Naive B cell (primary cell): ENCODE measurements around the gene SYMPK. TPM values are rescaled to one million over a fixed set of nuclear protein-coding genes. Genes with fewer than 3 reads are reported as not detected.

Experiments
- ATAC-seq, 2 donors: fragments of 150-1000 bp; cut with Tn5 transposase; 2 replicates each; pipeline ENCODE4 v1.10.0; 2021; ENCODE audit warnings: low read depth in 2 of 2, mild to moderate bottlenecking in 2 of 2, moderate library complexity in 2 of 2
- DNase-seq: peaks from one replicate; pipeline ENCODE4 v3.0.0; 2022
- H3K27ac Mint-ChIP-seq, 6 donors: one replicate each; pipeline ENCODE4 v1.8.0; 2020 to 2022; ENCODE audit warnings: mild to moderate bottlenecking in 6 of 6, mixed read lengths in 6 of 6, moderate library complexity in 5 of 6, inconsistent platforms in 2 of 6
- H3K27me3 Mint-ChIP-seq, 3 donors: one replicate each; pipeline ENCODE4 v1.8.0; 2021 to 2022; ENCODE audit warnings: mixed read lengths in 3 of 3, mild to moderate bottlenecking in 1 of 3
- H3K36me3 Mint-ChIP-seq, 2 donors: one replicate each; pipeline ENCODE4 v1.8.0; 2020 to 2022; ENCODE audit warnings: mixed read lengths in 2 of 2, inconsistent platforms in 1 of 2, mild to moderate bottlenecking in 1 of 2
- H3K4me1 Mint-ChIP-seq, 3 donors: one replicate each; pipeline ENCODE4 v1.8.0; 2020 to 2022; ENCODE audit warnings: mixed read lengths in 3 of 3, inconsistent platforms in 1 of 3, mild to moderate bottlenecking in 1 of 3, moderate library complexity in 1 of 3
- H3K4me3 Mint-ChIP-seq, 8 donors: one replicate each; pipeline ENCODE4 v1.8.0; 2020 to 2022; ENCODE audit warnings: mild to moderate bottlenecking in 8 of 8, mixed read lengths in 8 of 8, moderate library complexity in 8 of 8, inconsistent platforms in 2 of 8
- H3K9me3 Mint-ChIP-seq, 7 donors: one replicate each; pipeline ENCODE4 v1.8.0; 2020 to 2022; ENCODE audit warnings: mixed read lengths in 7 of 7, mild to moderate bottlenecking in 5 of 7, inconsistent platforms in 2 of 7, moderate library complexity in 1 of 7
- polyA plus RNA-seq, 6 donors: library from polyadenylated mRNA; unstranded; fragments of 300-500 nt; fragmentation: Illumina TruSeq; gene quantifications; one replicate each; pipeline ENCODE4 v1.2.3, GENCODE V29; 2021; ENCODE audit warnings: low read depth in 6 of 6

SYMPK gene
- 10 to 100 TPM in 2 of 6 donors, 1 to 10 TPM in 4; 6.3 to 24.3 (median 9.0) TPM for polyA plus RNA-seq

GRCh38 chr19:45862564-45863334 is at the start of gene SYMPK:
SYMPK (minus strand) TSS chr19:45863147; CDS start chr19:45854495, 8,652 bp downstream.
- peaks cover 0 to 8% of the 10 kb centered on the region in 2 donors for H3K36me3 Mint-ChIP-seq
- H3K4me3 Mint-ChIP-seq = peak within 1 kb of the TSS; percentile 86 to 99 (median 92)
- no peaks in the 10 kb centered on the region for H3K9me3 Mint-ChIP-seq
- H3K27ac Mint-ChIP-seq = peak within 1 kb of the TSS; percentile 92 to 99 (median 97)
- DNase-seq (peak; percentile 99), ATAC-seq (peak; percentile 92 to 94)
- H3K4me1 Mint-ChIP-seq = peaks cover 40 to 45% (median 45%) of the 10 kb centered on the region in 3 donors
- peaks cover 3 to 27% (median 24%) of the 10 kb centered on the region in 3 donors for H3K27me3 Mint-ChIP-seq

- Mint-ChIP-seq H3K4me3 (no peak overlapping the region), H3K9me3 (peaks cover 0 to 2% (median 0%) of the 10 kb centered on the region in 7 donors), H3K27ac (no peak overlapping the region), H3K4me1 (no peaks in the 10 kb centered on the region), H3K27me3 (peaks cover 24 to 54% (median 45%) of the 10 kb centered on the region in 3 donors), H3K36me3 (no peaks in the 10 kb centered on the region)
- ATAC-seq (no peak), DNase-seq (no peak)
Measured at GRCh38 chr19:45911291-45911690, 48.3 kb upstream of the SYMPK start.

GRCh38 chr19:45908956-45909355 is 46.0 kb upstream of the SYMPK start:
- peaks cover 0 to under 1% (median 0%) of the 10 kb centered on the region in 3 donors for H3K4me1 Mint-ChIP-seq

GRCh38 chr19:45906221-45906620 is 43.3 kb upstream of the SYMPK start:
- Mint-ChIP-seq H3K9me3 (no peaks in the 10 kb centered on the region), H3K4me3 (peak overlapping the region in 1 of 8 donors; percentile 33), H3K36me3 (no peaks in the 10 kb centered on the region), H3K4me1 (peaks cover 6 to 13% (median 7%) of the 10 kb centered on the region in 3 donors), H3K27ac (no peak overlapping the region), H3K27me3 (peaks cover 4 to 43% (median 30%) of the 10 kb centered on the region in 3 donors)
- ATAC-seq (no peak), DNase-seq (no peak)

More at GRCh38 chr19:45908956-45909355, 46.0 kb upstream of the SYMPK start:
- no peak for ATAC-seq
- Mint-ChIP-seq H3K27me3 (peaks cover 17 to 56% (median 49%) of the 10 kb centered on the region in 3 donors), H3K27ac (peak overlapping the region in 1 of 6 donors; percentile 89), H3K36me3 (no peaks in the 10 kb centered on the region), H3K9me3 (peaks cover 0 to 2% (median 0%) of the 10 kb centered on the region in 7 donors), H3K4me3 (no peak overlapping the region)
- DNase-seq = no peak

GRCh38 chr19:45905011-45905410 is 42.1 kb upstream of the SYMPK start:
- Mint-ChIP-seq H3K4me3 (peak overlapping the region in 1 of 8 donors; percentile 47), H3K9me3 (no peaks in the 10 kb centered on the region), H3K36me3 (no peaks in the 10 kb centered on the region), H3K4me1 (peaks cover 15 to 20% (median 17%) of the 10 kb centered on the region in 3 donors), H3K27me3 (peaks cover 4 to 35% (median 21%) of the 10 kb centered on the region in 3 donors), H3K27ac (peak overlapping the region in 1 of 6 donors; percentile 65)
- DNase-seq (no peak), ATAC-seq (no peak)

- peak overlapping the region; percentile 85 to 98 (median 96) for H3K4me3 Mint-ChIP-seq
Measured at GRCh38 chr19:45902651-45903625, 40.0 kb upstream of the SYMPK start.

GRCh38 chr19:45901912-45902650 is 39.1 kb upstream of the SYMPK start, which contains the start of gene MYPOP:
MYPOP (minus strand) TSS chr19:45902613; CDS start chr19:45901773, 840 bp downstream.
- DNase-seq (no peak), ATAC-seq (peak in 1 of 2 donors; percentile 1)
- H3K9me3 Mint-ChIP-seq = no peaks in the 10 kb centered on the region
- H3K4me1 Mint-ChIP-seq = peaks cover 16 to 38% (median 26%) of the 10 kb centered on the region in 3 donors
- H3K4me3 Mint-ChIP-seq = peak within 1 kb of the TSS; percentile 91 to 98 (median 97)
- H3K36me3 Mint-ChIP-seq = peaks cover 0 to 5% of the 10 kb centered on the region in 2 donors
- H3K27me3 Mint-ChIP-seq = peaks cover 0 to 17% (median 7%) of the 10 kb centered on the region in 3 donors
- H3K27ac Mint-ChIP-seq = peak within 1 kb of the TSS; percentile 39 to 96 (median 92)

More at GRCh38 chr19:45902651-45903625, 40.0 kb upstream of the SYMPK start:
- DNase-seq (peak; percentile 100), ATAC-seq (peak; percentile 80 to 81)
- no peaks in the 10 kb centered on the region for H3K9me3 Mint-ChIP-seq
- peaks cover 16 to 31% (median 26%) of the 10 kb centered on the region in 3 donors for H3K4me1 Mint-ChIP-seq
- peaks cover 0 to 5% of the 10 kb centered on the region in 2 donors for H3K36me3 Mint-ChIP-seq
- peak overlapping the region; percentile 39 to 93 (median 88) for H3K27ac Mint-ChIP-seq
- H3K27me3 Mint-ChIP-seq = peaks cover 0 to 17% (median 7%) of the 10 kb centered on the region in 3 donors

- Mint-ChIP-seq H3K4me1 (peaks cover 16 to 41% (median 26%) of the 10 kb centered on the region in 3 donors), H3K4me3 (peak overlapping the region; percentile 12 to 98 (median 38)), H3K9me3 (no peaks in the 10 kb centered on the region), H3K27ac (peak overlapping the region in 1 of 6 donors; percentile 85), H3K36me3 (peaks cover 0 to 5% of the 10 kb centered on the region in 2 donors), H3K27me3 (peaks cover 0 to 12% (median 7%) of the 10 kb centered on the region in 3 donors)
- no peak for DNase-seq
- peak in 1 of 2 donors; percentile 19 for ATAC-seq
Measured at GRCh38 chr19:45901432-45901911, 38.5 kb upstream of the SYMPK start.

GRCh38 chr19:45900738-45901431 is 37.9 kb upstream of the SYMPK start:
- Mint-ChIP-seq H3K27ac (peak overlapping the region in 2 of 6 donors; percentile 28 to 69), H3K27me3 (peaks cover 0 to 8% (median 6%) of the 10 kb centered on the region in 3 donors)
- no peak for ATAC-seq

GRCh38 chr19:45899919-45900589 is 37.1 kb upstream of the SYMPK start:
- Mint-ChIP-seq H3K27me3 (peaks cover 0 to 8% (median 0%) of the 10 kb centered on the region in 3 donors), H3K4me3 (peak overlapping the region; percentile 2 to 98 (median 52)), H3K9me3 (no peaks in the 10 kb centered on the region), H3K4me1 (peaks cover 24 to 48% (median 33%) of the 10 kb centered on the region in 3 donors), H3K36me3 (peaks cover 5 to 7% of the 10 kb centered on the region in 2 donors), H3K27ac (no peak overlapping the region)
- DNase-seq (no peak), ATAC-seq (no peak)

More at GRCh38 chr19:45900738-45901431, 37.9 kb upstream of the SYMPK start:
- Mint-ChIP-seq H3K9me3 (no peaks in the 10 kb centered on the region), H3K4me3 (peak overlapping the region; percentile 23 to 98 (median 62)), H3K4me1 (peaks cover 16 to 41% (median 26%) of the 10 kb centered on the region in 3 donors), H3K36me3 (peaks cover 0 to 5% of the 10 kb centered on the region in 2 donors)
- DNase-seq = no peak

- peaks cover 5 to 8% of the 10 kb centered on the region in 2 donors for H3K36me3 Mint-ChIP-seq
- H3K4me3 Mint-ChIP-seq = peak overlapping the region in 2 of 8 donors; percentile 44 to 57
- peak overlapping the region in 1 of 6 donors; percentile 33 for H3K27ac Mint-ChIP-seq
- H3K4me1 Mint-ChIP-seq = peaks cover 25 to 50% (median 33%) of the 10 kb centered on the region in 3 donors
- ATAC-seq = no peak
- H3K9me3 Mint-ChIP-seq = no peaks in the 10 kb centered on the region
- peaks cover 0 to 7% (median 0%) of the 10 kb centered on the region in 3 donors for H3K27me3 Mint-ChIP-seq
- DNase-seq = no peak
Measured at GRCh38 chr19:45899253-45899652, 36.3 kb upstream of the SYMPK start.
